Stimulated activated CD4-positive, alpha-beta T cell treated with anti-CD3 and anti-CD28 coated beads, Interleukin-1b, Interleukin-23, amount 100 ng/mL, for 1 hour (primary cell): ENCODE results near the gene CBFA2T2.

Source experiments
- DNase-seq, 2 donors: peaks; one replicate each; pipeline ENCODE4 v3.0.0-alpha.2; 2020; ENCODE audit warnings: low read depth in 2 of 2

The CBFA2T2 gene

GRCh38 chr20:33677991-33678702 is 188.3 kb downstream of the CBFA2T2 start:
- DNase-seq = no peak

DNA sequence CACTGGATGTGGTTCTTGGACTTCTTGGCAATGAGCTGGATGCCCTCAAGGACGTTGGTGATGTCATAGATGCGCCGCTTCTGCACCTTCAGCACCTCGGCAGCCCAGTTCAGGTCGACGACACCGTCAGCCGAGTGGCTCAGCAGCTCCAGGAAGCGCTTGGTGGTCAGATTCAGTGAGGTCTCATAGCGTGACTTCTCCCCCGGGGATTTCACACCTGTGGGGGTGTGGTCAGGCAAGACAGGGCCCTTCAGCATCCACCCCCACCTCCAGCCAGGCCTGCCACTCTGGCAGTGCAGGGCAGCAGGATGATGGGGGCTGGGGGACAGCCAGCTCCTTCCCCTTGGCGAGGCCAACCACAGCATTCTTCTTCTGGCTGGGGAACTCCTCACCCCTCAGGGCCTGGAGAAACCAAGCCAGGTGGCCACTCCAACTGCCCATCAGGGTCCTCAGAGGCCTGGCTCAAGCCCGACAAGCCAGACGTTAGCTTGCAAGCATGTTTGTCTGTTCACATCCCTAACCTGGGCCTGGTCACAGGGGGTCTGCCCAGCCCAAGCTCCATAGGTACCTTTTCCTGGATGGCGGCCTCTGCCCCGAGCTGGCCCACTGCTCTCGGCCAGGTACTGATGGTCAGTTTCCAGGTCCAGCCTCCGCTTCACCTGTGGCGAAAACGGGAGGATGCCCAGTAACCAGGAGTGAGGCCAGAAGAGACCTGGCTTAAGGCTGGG is 190.0 kb downstream of the CBFA2T2 start:
- DNase-seq = no peak

- no peak for DNase-seq
Measured at GRCh38 chr20:33680686-33681085, 190.8 kb downstream of the CBFA2T2 start.

- no peak for DNase-seq
Measured at GRCh38 chr20:33681288-33681687, 191.4 kb downstream of the CBFA2T2 start.

GRCh38 chr20:33681728-33682353 is 191.9 kb downstream of the CBFA2T2 start:
- DNase-seq = no peak

DNA sequence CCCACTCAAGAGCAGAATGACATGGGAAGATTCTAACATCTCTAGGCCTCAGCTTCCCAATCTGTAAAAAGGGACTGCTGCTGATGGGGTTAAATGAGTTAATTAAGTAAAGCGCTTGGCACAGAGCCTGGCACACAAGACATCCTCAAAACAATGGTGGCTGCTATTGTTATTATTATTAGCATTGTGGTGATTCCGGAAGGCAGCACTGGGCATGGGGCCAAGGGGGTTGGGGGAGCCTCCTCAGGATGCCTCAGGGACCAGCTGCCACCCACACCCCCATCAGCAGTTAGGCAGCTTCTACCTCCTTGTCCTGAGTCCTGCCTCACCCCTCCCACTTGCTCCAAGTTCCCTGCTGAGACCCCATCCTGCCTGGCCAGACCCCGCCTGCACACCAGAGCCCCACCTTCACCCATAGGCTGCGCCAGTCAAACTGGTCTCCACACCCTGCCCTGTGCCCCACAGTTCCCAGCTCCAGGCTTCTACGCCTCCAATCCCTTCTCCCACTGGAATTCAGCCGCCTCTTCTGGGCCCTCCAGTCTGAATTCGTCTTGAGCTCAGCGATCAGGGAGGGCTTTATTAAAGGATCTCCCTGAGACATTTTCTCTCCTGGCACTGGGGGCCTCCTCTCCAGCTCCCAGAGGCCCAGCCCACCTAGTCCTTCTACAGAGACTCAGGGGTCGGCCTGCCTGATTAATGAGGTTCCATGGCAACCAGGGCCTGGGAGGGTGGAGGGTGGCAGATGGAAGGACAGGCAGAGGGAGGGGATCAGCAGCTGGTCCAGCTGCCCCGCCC is 194.8 kb downstream of the CBFA2T2 start:
- no peak for DNase-seq

- no peak for DNase-seq
Measured at GRCh38 chr20:33685328-33686099, 195.6 kb downstream of the CBFA2T2 start.

DNA sequence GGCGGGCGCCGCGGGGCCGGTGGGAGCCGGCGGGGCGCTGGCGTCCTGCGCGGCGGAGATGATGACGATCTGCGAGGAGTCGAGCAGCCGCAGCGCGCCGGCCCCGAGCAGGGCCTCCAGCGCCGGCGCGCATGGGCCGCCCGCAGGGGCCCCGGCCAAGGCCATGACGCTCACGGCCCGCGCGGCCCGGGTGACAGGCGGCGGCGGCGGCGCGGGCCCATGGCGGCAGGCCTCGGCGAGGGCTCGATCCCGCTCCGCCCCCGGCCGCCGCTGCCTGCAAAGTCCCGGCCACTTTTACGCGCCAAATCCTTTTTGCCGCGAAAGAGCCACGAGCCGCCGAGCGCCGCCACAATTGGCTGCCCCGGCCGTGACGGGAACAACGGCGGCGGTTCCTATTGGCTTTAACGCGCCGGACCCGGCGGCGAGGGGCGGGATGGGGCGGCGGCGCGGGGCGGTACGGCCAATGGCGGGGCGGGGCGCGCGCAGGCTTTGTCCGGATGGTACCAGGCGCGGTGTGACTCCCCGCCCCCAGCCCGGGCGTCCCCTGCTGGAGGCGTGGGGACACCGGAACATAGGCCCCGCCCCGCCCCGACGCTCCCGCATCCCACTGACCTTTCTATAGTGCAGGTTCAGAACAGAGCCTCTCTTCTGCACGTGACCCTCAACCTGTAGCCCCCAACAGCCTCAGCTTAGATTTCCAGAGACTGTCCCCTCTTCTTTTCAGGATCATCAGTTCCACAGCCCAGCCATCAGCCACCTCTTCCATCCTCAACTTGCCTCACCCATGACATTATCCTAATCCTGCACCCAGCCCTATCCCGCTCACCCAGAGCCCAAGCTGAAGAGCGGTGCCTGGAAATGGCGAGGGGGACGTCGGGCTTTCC is 196.4 kb downstream of the CBFA2T2 start, which contains the start of gene E2F1:
TSS of gene E2F1 (minus strand) at position 286 of the 884 bp plus-strand sequence. CDS start at position 165, 121 bp downstream.
- DNase-seq = peak; percentile 78 to 91

GRCh38 chr20:33686984-33687366 is 197.1 kb downstream of the CBFA2T2 start:
- no peak for DNase-seq

DNA sequence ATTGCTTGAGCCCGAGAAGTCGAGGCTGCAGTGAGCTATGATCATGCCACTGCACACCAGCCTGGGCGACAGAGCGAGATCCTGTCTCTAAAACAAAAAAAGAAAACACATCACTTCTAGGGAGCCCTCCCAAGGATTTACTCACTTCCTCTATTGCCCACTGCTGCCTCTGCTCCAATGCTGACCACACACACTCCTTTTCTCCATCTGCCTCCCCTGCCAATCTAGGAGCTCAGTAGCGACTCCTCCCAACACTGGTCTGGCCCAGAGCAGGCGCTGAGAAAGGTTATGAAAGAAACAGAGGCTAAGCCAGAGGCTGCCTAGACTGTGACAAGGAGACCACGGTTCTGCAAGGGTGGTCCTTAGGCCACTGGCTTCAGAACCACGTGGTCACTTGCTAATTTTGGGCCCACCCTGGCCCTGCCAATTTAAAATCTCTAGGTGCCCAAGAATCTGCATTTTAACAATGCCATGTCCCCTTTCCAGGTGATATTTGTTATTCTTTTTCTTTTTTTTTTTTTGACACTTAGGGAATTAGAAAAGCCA is 197.5 kb downstream of the CBFA2T2 start:
- no peak for DNase-seq

DNA sequence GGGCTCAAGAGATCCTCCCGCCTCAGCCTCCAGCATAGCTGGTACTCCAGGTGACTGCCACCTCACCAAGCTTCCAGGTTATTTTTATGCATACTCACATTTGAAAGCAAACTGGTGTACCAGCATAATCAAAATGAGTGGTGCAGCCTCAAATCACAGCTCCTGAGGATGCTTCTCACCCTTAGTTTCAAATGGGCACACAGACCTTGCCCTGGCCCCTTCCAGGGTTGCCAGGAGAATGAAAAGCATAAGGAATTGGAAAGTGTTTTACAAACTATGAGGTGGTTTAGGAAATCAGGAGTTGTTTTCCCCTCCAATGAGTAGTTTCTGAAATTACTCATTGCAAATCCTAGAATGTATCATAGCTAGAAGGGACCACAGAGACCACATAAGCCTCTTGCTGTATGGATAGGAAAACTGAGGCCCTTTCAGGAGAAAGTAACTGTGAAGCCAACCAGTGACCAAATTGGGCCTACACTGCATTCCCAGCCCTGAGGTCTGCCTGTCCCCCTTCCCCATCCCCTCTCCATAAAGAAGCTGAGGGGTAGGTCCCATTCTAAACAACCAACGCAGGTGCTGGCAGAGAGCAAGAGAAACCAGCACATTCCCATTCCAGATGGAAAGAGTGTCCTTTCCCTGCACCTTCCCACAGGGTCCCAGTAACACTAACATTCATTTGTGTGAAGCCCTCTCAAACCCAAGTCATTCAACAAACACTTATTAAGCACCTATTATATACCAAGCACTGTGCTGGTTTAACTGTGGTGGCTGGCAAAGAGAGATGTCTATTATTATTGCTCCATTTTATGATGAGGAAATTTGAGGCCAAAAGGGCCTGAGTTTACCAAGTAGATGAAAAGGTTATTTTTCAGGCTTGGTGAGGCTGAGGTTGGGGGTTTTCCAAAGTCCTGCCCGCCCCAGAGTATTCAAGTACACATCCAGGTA is 198.4 kb downstream of the CBFA2T2 start:
- no peak for DNase-seq

DNA sequence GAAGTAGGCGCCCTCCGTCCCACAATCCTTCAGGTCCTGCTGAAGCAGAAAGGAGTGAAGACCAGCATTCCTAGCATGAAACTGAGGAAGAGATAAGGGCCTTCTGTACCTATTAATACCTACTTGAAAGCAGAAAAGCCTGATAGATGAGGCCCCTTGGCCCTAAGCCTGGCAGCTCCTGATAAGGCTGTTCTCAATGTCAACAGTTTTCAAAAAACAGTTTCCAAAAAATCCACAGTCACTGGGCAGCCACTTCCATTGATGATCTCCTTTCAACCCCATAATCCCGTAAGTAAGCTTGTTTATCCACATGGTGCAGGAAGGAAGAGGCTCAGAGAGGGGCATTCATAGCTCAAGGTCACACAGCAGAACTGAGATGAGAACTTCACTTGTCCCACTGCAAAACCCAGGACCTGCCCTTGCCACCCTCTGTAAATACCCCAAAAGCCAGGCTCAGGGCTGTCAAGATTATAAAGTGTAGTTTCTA is 199.1 kb downstream of the CBFA2T2 start:
- no peak for DNase-seq

DNA sequence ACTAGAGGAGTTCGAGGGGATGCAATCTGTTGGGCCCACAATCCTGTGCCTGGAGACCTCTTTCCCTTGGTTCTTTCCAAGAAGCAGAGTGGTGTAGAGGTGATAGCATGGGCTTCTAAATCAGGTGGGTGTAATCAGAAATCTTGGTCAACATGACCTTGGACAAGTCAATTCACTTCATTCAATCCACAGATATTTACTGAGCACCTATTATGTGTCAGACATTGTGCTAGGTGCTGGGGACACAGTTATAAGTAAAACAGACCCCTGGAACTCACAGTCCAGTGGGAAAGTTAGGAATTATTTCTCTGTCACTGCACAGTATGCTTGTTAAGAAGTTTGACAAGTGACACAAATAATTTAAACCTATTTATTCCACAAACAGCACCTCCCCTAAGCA is 199.6 kb downstream of the CBFA2T2 start:
- no peak for DNase-seq

GRCh38 chr20:33689973-33690372 is 200.1 kb downstream of the CBFA2T2 start:
- DNase-seq = no peak

DNA sequence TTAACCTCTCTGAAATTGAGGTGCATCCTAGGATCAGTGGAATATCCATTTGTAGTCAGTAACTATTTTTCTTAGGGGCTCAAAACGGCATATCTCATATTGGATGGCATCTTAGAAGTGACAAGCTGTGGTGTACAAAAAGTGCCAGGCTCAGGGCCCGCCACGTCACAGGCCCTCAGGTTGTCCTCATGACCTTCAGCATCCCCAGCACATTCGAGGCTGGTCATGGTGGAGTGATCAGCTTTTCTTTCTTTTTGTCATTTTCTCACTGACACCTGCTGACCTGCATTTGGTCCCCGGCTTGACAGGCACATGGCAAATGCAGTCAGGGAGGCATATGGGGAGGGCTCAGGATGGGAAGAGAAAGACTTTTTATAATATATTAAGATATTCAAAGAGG is 203.4 kb downstream of the CBFA2T2 start:
- DNase-seq = no peak

GRCh38 chr20:33693741-33694638 is 204.1 kb downstream of the CBFA2T2 start:
- no peak for DNase-seq

DNA sequence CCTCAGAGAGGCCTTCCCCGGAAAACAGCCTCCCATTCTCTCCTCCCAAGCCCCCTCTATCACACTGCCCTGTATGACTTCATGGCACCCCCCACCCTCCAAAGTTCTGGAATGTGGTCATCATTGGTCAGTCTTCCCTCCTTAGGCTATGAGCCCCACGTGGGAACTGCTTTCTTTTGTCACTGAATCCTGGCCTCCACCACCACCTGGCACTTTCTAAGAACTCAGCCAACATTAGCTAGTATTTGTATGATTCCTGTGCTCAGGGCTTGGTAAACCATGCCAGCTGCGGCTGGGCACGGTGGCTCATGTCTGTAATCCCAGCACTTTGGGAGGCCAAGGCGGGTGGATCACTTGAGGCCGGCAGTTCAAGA is 204.7 kb downstream of the CBFA2T2 start:
- DNase-seq = no peak

GRCh38 chr20:33696448-33696847 is 206.6 kb downstream of the CBFA2T2 start:
- no peak for DNase-seq
